ENCODE measurements around the gene ATXN7.

DNA sequence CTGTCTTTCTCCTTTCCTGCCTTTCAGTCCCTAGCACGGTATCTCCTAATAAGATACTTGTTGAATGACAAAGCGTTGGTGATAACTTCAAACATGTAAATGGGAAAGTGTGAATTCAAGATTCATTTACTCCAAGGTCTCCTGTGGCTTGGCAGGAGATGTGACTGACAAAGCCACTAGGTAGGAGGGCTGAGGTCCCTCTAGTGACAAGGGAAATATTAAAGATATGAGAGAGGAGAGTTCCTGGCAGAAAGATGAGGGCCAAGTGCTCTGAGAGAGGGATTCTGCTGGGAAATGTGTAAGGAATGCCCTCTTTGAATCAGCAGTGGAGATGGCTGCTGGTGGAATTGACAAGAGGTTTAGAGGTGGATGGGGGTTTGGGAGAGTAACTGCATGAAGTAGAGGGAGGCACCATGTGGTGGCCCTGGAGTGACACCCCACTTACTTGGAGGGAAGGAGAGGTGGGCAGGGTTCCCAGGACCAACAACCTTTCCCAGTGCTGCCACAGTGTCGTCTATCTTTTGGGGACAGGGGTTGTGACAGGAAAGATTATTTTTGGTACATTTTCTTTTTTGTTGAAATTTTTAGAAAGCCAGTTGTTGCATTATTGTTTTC lies 91.5 kb downstream of the ATXN7 start:
- TF ChIP-seq EZH2 (IDR thresholded peaks at IDR 0.05; ENCODE audit: borderline replicate concordance, control insufficient read depth, low read depth, low read length) (no peak), JUND (IDR thresholded peaks at IDR 0.05; ENCODE audit: low read depth, low read length) (no peak), EP300 (IDR thresholded peaks at IDR 0.05; ENCODE audit: borderline replicate concordance in 1 of 2, control insufficient read depth in 1 of 2, low read depth in 2 of 2, low read length in 2 of 2) (no peak), RCOR1 (conservative IDR thresholded peaks at IDR 0.05; ENCODE audit: low read depth, low read length) (no peak), CUX1 (IDR thresholded peaks at IDR 0.05; ENCODE audit: insufficient replicate concordance, low read depth, low read length) (no peak), ZNF207 (IDR thresholded peaks at IDR 0.05; ENCODE audit: borderline replicate concordance) (no peak), SREBF2 (IDR thresholded peaks at IDR 0.05; ENCODE audit: low read length) (no peak), RAD51 (IDR thresholded peaks at IDR 0.05) (no peak)
- TF ChIP-seq, protein P1, sequence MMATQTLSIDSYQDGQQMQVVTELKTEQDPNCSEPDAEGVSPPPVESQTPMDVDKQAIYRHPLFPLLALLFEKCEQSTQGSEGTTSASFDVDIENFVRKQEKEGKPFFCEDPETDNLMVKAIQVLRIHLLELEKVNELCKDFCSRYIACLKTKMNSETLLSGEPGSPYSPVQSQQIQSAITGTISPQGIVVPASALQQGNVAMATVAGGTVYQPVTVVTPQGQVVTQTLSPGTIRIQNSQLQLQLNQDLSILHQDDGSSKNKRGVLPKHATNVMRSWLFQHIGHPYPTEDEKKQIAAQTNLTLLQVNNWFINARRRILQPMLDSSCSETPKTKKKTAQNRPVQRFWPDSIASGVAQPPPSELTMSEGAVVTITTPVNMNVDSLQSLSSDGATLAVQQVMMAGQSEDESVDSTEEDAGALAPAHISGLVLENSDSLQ (IDR thresholded peaks at IDR 0.05) = no peak
- TF ChIP-seq, protein P2, sequence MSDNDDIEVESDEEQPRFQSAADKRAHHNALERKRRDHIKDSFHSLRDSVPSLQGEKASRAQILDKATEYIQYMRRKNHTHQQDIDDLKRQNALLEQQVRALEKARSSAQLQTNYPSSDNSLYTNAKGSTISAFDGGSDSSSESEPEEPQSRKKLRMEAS (IDR thresholded peaks at IDR 0.05; ENCODE audit: low read depth, low read length) = no peak
- TF ChIP-seq, protein P3, sequence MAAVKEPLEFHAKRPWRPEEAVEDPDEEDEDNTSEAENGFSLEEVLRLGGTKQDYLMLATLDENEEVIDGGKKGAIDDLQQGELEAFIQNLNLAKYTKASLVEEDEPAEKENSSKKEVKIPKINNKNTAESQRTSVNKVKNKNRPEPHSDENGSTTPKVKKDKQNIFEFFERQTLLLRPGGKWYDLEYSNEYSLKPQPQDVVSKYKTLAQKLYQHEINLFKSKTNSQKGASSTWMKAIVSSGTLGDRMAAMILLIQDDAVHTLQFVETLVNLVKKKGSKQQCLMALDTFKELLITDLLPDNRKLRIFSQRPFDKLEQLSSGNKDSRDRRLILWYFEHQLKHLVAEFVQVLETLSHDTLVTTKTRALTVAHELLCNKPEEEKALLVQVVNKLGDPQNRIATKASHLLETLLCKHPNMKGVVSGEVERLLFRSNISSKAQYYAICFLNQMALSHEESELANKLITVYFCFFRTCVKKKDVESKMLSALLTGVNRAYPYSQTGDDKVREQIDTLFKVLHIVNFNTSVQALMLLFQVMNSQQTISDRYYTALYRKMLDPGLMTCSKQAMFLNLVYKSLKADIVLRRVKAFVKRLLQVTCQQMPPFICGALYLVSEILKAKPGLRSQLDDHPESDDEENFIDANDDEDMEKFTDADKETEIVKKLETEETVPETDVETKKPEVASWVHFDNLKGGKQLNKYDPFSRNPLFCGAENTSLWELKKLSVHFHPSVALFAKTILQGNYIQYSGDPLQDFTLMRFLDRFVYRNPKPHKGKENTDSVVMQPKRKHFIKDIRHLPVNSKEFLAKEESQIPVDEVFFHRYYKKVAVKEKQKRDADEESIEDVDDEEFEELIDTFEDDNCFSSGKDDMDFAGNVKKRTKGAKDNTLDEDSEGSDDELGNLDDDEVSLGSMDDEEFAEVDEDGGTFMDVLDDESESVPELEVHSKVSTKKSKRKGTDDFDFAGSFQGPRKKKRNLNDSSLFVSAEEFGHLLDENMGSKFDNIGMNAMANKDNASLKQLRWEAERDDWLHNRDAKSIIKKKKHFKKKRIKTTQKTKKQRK (IDR thresholded peaks at IDR 0.05; ENCODE audit: low read depth, low read length) = no peak

All from GM12878 (cell line).